Activated CD8-positive, alpha-beta T cell treated with anti-CD3 and anti-CD28 coated beads for 36 hours (primary cell): ENCODE results near the gene RAD52. TPM values are rescaled to one million over a fixed set of nuclear protein-coding genes. Genes with fewer than 3 reads are reported as not detected.

Source experiments
- ATAC-seq: fragments of 200-7000 bp; cut with Tn5 transposase; one replicate; pipeline ENCODE4 v1.10.0; 2021; ENCODE audit warnings: mild to moderate bottlenecking, moderate library complexity
- CTCF ChIA-PET: fragments of 350-600 bp; sonication (Branson Sonifier 250); formaldehyde crosslinking; loops from one replicate; lab custom pipeline; 2021; ENCODE audit warnings: antibody characterized with exemption; lab: Charles Lee
- POLR2A ChIA-PET: fragments of 350-600 bp; sonication (Branson Sonifier 250); formaldehyde crosslinking; loops from one replicate; lab custom pipeline; 2021; ENCODE audit warnings: antibody characterized with exemption; lab: Charles Lee
- DNase-seq: peaks from one replicate; pipeline ENCODE4 v3.0.0-alpha.2; 2020
- H3K27ac Mint-ChIP-seq: one replicate; pipeline ENCODE4 v1.8.0; 2021; ENCODE audit warnings: mild to moderate bottlenecking, mixed read lengths
- H3K27me3 Mint-ChIP-seq: one replicate; pipeline ENCODE4 v1.8.0; 2021; ENCODE audit warnings: mixed read lengths
- H3K36me3 Mint-ChIP-seq: one replicate; pipeline ENCODE4 v1.8.0; 2021; ENCODE audit warnings: low read depth, mixed read lengths
- H3K4me1 Mint-ChIP-seq: one replicate; pipeline ENCODE4 v1.8.0; 2021; ENCODE audit warnings: low read depth, mixed read lengths
- H3K4me3 Mint-ChIP-seq: one replicate; pipeline ENCODE4 v1.8.0; 2021; ENCODE audit warnings: mild to moderate bottlenecking, moderate library complexity, mixed read lengths
- H3K9me3 Mint-ChIP-seq: one replicate; pipeline ENCODE4 v1.8.0; 2021; ENCODE audit warnings: mixed read lengths
- CTCF ChIP-seq: fragments of 200-600 bp; IDR thresholded peaks from one replicate; pipeline ENCODE4 v1.8.0; 2022; ENCODE audit warnings: antibody characterized with exemption, mild to moderate bottlenecking
- intact Hi-C: fragments of 100-400 bp; cut with micrococcal nuclease; formaldehyde crosslinking; loops from one replicate; pipeline ENCODE4 v1.10.0; 2022
- total RNA-seq, 2 experiments: library from RNA; stranded (reverse); gene quantifications; one replicate each; pipeline ENCODE4 v1.2.3, GENCODE V29; 2021

Gene RAD52
- total RNA-seq, 2 experiments from 2014 or later, result 14.9 to 16.3 TPM

GRCh38 chr12:909861-910260 lies 39.6 kb downstream of the RAD52 start:
- ChIA-PET CTCF (interaction anchor here (1.5 kb wide), 1 partner anchor 11 kb away, joined by 3 read pairs; no protein-coding TSS in a partner anchor), POLR2A (interaction anchor here (1.4 kb wide), 1 partner anchor 340 kb away, joined by 3 read pairs; no protein-coding TSS in a partner anchor)
- H3K9me3 Mint-ChIP-seq, result no peaks in the 10 kb centered on the region
- intact Hi-C loops, result no loop called here
- peaks cover 46% of the 10 kb centered on the region for H3K36me3 Mint-ChIP-seq
- H3K4me1 Mint-ChIP-seq, result peaks cover 14% of the 10 kb centered on the region
- H3K27ac Mint-ChIP-seq, result peak overlapping the region; percentile 32
- ATAC-seq, result no peak
- no peak for DNase-seq
- no peak for TF ChIP-seq CTCF
- H3K27me3 Mint-ChIP-seq, result no peaks in the 10 kb centered on the region
- H3K4me3 Mint-ChIP-seq, result no peak overlapping the region

DNA sequence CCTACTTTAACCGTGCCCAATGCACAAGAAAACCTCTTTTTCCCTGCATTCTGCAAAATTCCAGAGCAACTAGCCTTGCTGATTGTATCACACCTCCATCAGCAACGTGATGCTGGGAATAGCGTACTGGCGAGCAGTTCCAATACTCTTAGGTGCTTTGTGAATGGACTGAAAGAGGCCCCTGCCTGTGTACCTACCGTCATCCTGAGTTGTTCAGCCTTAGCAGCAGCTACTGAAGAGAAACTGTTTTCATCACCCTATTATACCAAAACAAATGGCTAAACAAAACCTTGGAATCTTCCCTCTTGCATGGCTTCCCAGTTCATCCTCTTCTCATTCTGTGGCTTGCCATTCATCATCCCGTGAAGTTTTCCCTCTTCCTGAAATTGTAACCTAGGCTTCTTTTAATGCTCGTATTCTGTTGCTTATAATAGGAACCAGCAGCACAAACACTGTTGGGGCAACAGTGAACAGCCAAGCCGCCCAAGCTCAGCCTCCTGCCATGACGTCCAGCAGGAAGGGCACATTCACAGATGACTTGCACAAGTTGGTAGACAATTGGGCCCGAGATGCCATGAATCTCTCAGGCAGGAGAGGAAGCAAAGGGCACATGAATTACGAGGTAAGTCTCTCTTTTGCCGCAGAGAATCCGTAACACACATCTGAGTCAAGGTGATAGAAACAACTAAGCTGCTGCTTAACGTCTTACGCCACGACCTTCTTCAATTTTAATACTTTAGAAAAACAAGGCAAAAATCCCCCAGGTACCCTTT lies 41.9 kb downstream of the RAD52 start:
- H3K27ac Mint-ChIP-seq, result peak overlapping the region; percentile 43
- H3K27me3 Mint-ChIP-seq, result no peaks in the 10 kb centered on the region
- ChIA-PET CTCF (interaction anchor here (2.6 kb wide), 1 partner anchor 42 kb away, joined by 6 read pairs; the partner anchor contains the start of gene RAD52), POLR2A (interaction anchor here (0.6 to 0.7 kb wide), 2 partner anchors 34 to 136 kb away, joined by 3 read pairs; no protein-coding TSS in a partner anchor)
- DNase-seq (no peak), ATAC-seq (no peak)
- no peaks in the 10 kb centered on the region for H3K9me3 Mint-ChIP-seq
- no peak for TF ChIP-seq CTCF
- H3K36me3 Mint-ChIP-seq, result peaks cover 38% of the 10 kb centered on the region
- peaks cover 31% of the 10 kb centered on the region for H3K4me1 Mint-ChIP-seq
- H3K4me3 Mint-ChIP-seq, result no peak overlapping the region
- intact Hi-C loops, result no loop called here

DNA sequence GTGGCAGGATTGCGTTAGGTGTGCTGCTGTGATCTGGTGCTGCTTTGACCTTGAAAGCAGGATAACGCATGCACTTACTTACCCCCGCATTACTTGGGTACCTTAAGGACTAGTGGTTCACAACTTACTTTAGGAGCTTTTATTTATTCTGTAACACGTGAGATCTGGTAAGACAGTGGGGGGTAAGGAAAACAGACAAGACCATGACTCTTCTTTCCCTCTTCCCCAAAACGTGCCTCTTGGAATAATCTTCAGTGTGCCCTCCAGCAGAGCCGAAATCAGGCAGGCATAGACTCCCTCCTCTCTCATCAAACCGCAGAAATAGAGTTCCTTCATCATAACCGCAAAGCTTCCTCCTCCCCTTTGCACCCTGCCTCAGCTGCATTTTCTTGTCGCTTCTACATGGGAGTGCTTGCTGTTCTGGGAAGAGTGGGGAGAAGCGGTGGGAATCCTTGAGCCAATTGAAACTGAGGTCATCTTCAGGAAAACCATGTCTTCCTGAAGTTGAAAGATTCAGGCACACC lies 43.4 kb downstream of the RAD52 start:
- no peak for DNase-seq
- Mint-ChIP-seq H3K36me3 (peaks cover 47% of the 10 kb centered on the region), H3K9me3 (no peaks in the 10 kb centered on the region), H3K4me3 (no peak overlapping the region), H3K4me1 (peaks cover 31% of the 10 kb centered on the region), H3K27me3 (no peaks in the 10 kb centered on the region), H3K27ac (peak overlapping the region; percentile 64)
- intact Hi-C loops, result no loop called here
- TF ChIP-seq CTCF, result no peak
- ChIA-PET CTCF (interaction anchor here (1.2 to 2.6 kb wide), 4 partner anchors 43 to 212 kb away, joined by 3 to 6 read pairs (median 4); partner anchors contain the start of gene RAD52), POLR2A (interaction anchor here (0.6 to 1.5 kb wide), 6 partner anchors 9 to 517 kb away, joined by 3 to 5 read pairs (median 4); partner anchors contain the start of gene KDM5A)
- ATAC-seq, result peak; percentile 11

- peaks cover 54% of the 10 kb centered on the region for H3K36me3 Mint-ChIP-seq
- POLR2A ChIA-PET, result interaction anchor here (0.6 to 1.5 kb wide), 6 partner anchors 9 to 517 kb away, joined by 3 to 5 read pairs (median 4); partner anchors contain the start of gene KDM5A
- no peak for DNase-seq
Observed at GRCh38 chr12:905261-906031, 44.0 kb downstream of the RAD52 start.

More at GRCh38 chr12:905261-906031, 44.0 kb downstream of the RAD52 start:
- H3K4me3 Mint-ChIP-seq, result no peak overlapping the region
- H3K27me3 Mint-ChIP-seq, result no peaks in the 10 kb centered on the region
- peak; percentile 60 for ATAC-seq
- no peak for TF ChIP-seq CTCF
- intact Hi-C loops, result no loop called here
- peaks cover 31% of the 10 kb centered on the region for H3K4me1 Mint-ChIP-seq
- CTCF ChIA-PET, result interaction anchor here (1.2 to 2.6 kb wide), 4 partner anchors 44 to 213 kb away, joined by 3 to 6 read pairs (median 4); partner anchors contain the start of gene RAD52
- no peaks in the 10 kb centered on the region for H3K9me3 Mint-ChIP-seq
- peak overlapping the region; percentile 64 for H3K27ac Mint-ChIP-seq
